ENCODE measurements around the gene SMARCAL1. TPM values are rescaled to one million over a fixed set of nuclear protein-coding genes. Genes with fewer than 3 reads are reported as not detected.

SMARCAL1 gene
- total and polyA plus RNA-seq, 4 donors: 3.4 to 9.3 (median 5.4) TPM

DNA sequence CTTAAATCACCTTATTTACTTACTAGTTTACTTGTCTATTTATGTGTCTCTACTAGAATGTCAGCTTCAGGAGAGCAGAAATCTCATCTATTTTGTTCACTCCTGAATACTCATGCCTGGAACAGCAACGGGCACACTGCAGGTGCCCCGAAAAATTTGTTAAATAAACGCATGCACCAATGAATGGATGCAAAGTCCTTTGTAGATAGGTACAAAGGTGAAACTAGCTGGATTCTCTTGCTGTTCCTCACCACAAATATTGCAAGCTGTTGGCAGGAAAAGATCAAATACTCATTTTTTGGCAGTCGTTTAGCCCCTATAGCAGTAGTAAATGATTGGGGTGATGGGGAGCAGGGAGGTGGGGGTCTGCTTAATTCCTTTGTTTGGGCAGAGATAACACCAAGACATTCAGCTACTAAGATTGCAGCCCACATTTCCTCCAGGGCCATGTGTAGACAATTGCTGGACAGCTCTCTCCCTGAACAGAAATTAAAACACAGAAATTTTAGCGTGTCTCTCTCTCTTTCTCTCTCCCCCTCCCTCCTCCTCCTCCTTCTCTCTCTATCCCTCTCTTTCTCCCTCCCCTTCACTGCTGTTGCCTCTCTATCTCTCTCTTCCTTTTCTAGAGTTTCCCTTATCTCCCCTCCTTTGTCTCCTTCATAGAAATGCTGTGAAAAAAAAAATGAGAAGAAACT lies 45.4 kb upstream of the SMARCAL1 start:
- TF ChIP-seq, protein P1, sequence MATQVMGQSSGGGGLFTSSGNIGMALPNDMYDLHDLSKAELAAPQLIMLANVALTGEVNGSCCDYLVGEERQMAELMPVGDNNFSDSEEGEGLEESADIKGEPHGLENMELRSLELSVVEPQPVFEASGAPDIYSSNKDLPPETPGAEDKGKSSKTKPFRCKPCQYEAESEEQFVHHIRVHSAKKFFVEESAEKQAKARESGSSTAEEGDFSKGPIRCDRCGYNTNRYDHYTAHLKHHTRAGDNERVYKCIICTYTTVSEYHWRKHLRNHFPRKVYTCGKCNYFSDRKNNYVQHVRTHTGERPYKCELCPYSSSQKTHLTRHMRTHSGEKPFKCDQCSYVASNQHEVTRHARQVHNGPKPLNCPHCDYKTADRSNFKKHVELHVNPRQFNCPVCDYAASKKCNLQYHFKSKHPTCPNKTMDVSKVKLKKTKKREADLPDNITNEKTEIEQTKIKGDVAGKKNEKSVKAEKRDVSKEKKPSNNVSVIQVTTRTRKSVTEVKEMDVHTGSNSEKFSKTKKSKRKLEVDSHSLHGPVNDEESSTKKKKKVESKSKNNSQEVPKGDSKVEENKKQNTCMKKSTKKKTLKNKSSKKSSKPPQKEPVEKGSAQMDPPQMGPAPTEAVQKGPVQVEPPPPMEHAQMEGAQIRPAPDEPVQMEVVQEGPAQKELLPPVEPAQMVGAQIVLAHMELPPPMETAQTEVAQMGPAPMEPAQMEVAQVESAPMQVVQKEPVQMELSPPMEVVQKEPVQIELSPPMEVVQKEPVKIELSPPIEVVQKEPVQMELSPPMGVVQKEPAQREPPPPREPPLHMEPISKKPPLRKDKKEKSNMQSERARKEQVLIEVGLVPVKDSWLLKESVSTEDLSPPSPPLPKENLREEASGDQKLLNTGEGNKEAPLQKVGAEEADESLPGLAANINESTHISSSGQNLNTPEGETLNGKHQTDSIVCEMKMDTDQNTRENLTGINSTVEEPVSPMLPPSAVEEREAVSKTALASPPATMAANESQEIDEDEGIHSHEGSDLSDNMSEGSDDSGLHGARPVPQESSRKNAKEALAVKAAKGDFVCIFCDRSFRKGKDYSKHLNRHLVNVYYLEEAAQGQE (IDR thresholded peaks at IDR 0.05): peak; percentile 96
- TF ChIP-seq HNF4A (conservative IDR thresholded peaks at IDR 0.05) (peak; percentile 73), NR2F2 (IDR thresholded peaks at IDR 0.05) (no peak), MAX (IDR thresholded peaks at IDR 0.05) (no peak), FOXA1 (IDR thresholded peaks at IDR 0.05) (no peak)
- TF ChIP-seq, protein P2, sequence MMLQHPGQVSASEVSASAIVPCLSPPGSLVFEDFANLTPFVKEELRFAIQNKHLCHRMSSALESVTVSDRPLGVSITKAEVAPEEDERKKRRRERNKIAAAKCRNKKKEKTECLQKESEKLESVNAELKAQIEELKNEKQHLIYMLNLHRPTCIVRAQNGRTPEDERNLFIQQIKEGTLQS (IDR thresholded peaks at IDR 0.05): no peak
- Histone ChIP-seq H3K27me3 (ENCODE audit: control insufficient read depth in 4 of 4, insufficient read depth in 4 of 4, low read length in 3 of 4) (peaks cover 2 to 9% (median 6%) of the 10 kb centered on the region in 4 donors), H3K27ac (ENCODE audit: low read depth in 1 of 2, low read length in 2 of 2) (no peak overlapping the region), H3K4me3 (ENCODE audit: low read depth in 1 of 3, low read length in 3 of 3) (no peak overlapping the region), H3K4me1 (ENCODE audit: control insufficient read depth in 4 of 4, insufficient read depth in 4 of 4, low read length in 3 of 4) (peaks cover 0 to 8% (median 5%) of the 10 kb centered on the region in 4 donors), H3K9ac (ENCODE audit: low read depth in 1 of 2, low read length in 2 of 2) (no peak overlapping the region), H3K36me3 (ENCODE audit: control insufficient read depth in 4 of 4, insufficient read depth in 3 of 4, low read depth in 1 of 4, low read length in 3 of 4) (no peaks in the 10 kb centered on the region), H3K9me3 (ENCODE audit: control insufficient read depth in 4 of 4, low read length in 3 of 4) (no peaks in the 10 kb centered on the region)
- WGBS: 21% methylated on average over 5 of the region's 5 CpGs
- no peak for DNase-seq (ENCODE audit: low spot score)

DNA sequence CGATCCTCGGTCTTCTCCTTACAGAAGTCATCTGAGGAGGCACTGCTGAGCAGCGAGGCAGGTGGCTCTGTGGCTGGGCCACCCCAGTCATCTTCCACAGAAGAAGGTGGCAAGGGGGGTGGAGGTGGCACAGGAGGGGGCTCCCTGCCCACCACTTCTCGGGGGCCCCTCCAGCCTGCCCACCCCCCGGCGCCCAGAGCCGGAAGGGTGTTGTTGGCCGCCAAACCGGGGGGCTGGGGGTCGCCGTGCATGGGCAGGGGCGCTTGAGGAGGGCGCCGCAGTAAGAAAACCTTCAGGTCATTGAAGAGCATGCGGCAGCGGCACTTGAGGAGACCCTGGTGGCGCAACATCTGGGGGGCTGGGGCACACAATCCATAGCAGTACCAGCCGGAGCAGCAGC lies 42.5 kb upstream of the SMARCAL1 start:
- Histone ChIP-seq H3K4me3 (ENCODE audit: low read depth in 1 of 3, low read length in 3 of 3) (no peak overlapping the region), H3K27me3 (ENCODE audit: control insufficient read depth in 4 of 4, insufficient read depth in 4 of 4, low read length in 3 of 4) (peaks cover 2 to 11% (median 7%) of the 10 kb centered on the region in 4 donors), H3K36me3 (ENCODE audit: control insufficient read depth in 4 of 4, insufficient read depth in 3 of 4, low read depth in 1 of 4, low read length in 3 of 4) (no peaks in the 10 kb centered on the region), H3K4me1 (ENCODE audit: control insufficient read depth in 4 of 4, insufficient read depth in 4 of 4, low read length in 3 of 4) (peaks cover 0 to 13% (median 7%) of the 10 kb centered on the region in 4 donors), H3K27ac (ENCODE audit: low read depth in 1 of 2, low read length in 2 of 2) (no peak overlapping the region), H3K9ac (ENCODE audit: low read depth in 1 of 2, low read length in 2 of 2) (no peak overlapping the region), H3K9me3 (ENCODE audit: control insufficient read depth in 4 of 4, low read length in 3 of 4) (no peaks in the 10 kb centered on the region)
- TF ChIP-seq HNF4G (IDR thresholded peaks at IDR 0.05): no peak
- TF ChIP-seq YY1 (IDR thresholded peaks at IDR 0.05): no peak
- no peak for TF ChIP-seq SP1 (IDR thresholded peaks at IDR 0.05)
- TF ChIP-seq TAF1 (conservative IDR thresholded peaks at IDR 0.05): no peak
- no peak for TF ChIP-seq RXRA (IDR thresholded peaks at IDR 0.05)
- no peak for TF ChIP-seq ZBTB33 (IDR thresholded peaks at IDR 0.05)
- no peak for TF ChIP-seq FOXA2 (IDR thresholded peaks at IDR 0.05)
- TF ChIP-seq NR2F2 (IDR thresholded peaks at IDR 0.05): no peak
- no peak for TF ChIP-seq FOXA1 (IDR thresholded peaks at IDR 0.05)
- TF ChIP-seq, protein P1 (IDR thresholded peaks at IDR 0.05): no peak
- TF ChIP-seq RAD21 (IDR thresholded peaks at IDR 0.05): no peak
- WGBS: 65% methylated on average over 18 of the region's 18 CpGs
- no peak for DNase-seq (ENCODE audit: low spot score)

Measured in liver (tissue), 9 donors.